HepG2 (cell line): Measurements from ENCODE around the gene MPZL3. TPM values are rescaled to one million over a fixed set of nuclear protein-coding genes. Genes with fewer than 3 reads are reported as not detected.

Experiments
- ARID4A ChIP-seq: sonication (generic); formaldehyde crosslinking; IDR thresholded peaks from 2 replicates; pipeline ENCODE4 v1.5.0; 2020; ENCODE audit warnings: mild to moderate bottlenecking, missing genetic modification reagents, borderline replicate concordance
- PAWR ChIP-seq: sonication (generic); formaldehyde crosslinking; IDR thresholded peaks from 2 replicates; pipeline ENCODE4 v1.4.0; 2020; ENCODE audit warnings: missing genetic modification reagents, mild to moderate bottlenecking, borderline replicate concordance
- PHF8 ChIP-seq: sonication (generic); formaldehyde crosslinking; IDR thresholded peaks from 2 replicates; pipeline ENCODE4 v1.5.0; 2020; ENCODE audit warnings: missing genetic modification reagents
- SIN3A ChIP-seq: IDR thresholded peaks from 2 replicates; pipeline ENCODE4 v1.6.1; 2011; ENCODE audit warnings: low read depth, mild to moderate bottlenecking, control low read depth, low read length, borderline replicate concordance
- ZFP90 ChIP-seq: sonication (generic); formaldehyde crosslinking; IDR thresholded peaks from 2 replicates; pipeline ENCODE4 v1.8.0; 2022; ENCODE audit warnings: missing genetic modification reagents, mild to moderate bottlenecking, inconsistent platforms, borderline replicate concordance
- ZHX2 ChIP-seq, 2 experiments: sonication (generic) in 1 of 2; formaldehyde crosslinking in 1 of 2; IDR thresholded peaks; 2 replicates each; pipeline versions ENCODE4 v1.6.1 to v1.9.0; 2014 to 2022; ENCODE audit warnings: antibody characterized with exemption in 1 of 2, borderline replicate concordance in 1 of 2, inconsistent platforms in 1 of 2, low read depth in 1 of 2, missing genetic modification reagents in 1 of 2
- polyA plus RNA-seq, 8 experiments: library from polyadenylated mRNA; depleted of rRNA in 3 of 8; stranded (reverse) in 7 of 8; unstranded in 1 of 8; fragments of >200 nt; fragmentation: Illumina TruSeq in 4 of 8; extraction: Trizol in 4 of 8; gene quantifications; 2 replicates each; pipeline versions ENCODE4 v1.2.1 to v1.2.3, GENCODE V29; 2011 to 2016; ENCODE audit warnings: low read depth in 4 of 8, missing spikeins in 1 of 8, mixed read lengths in 1 of 8; ENCODE audit not compliant: insufficient read depth in 1 of 8
- total RNA-seq, 5 experiments: library from RNA; depleted of rRNA; stranded (reverse); fragments of >200 nt; fragmentation: Illumina TruSeq; extraction: Trizol; gene quantifications; 2 replicates each; pipeline ENCODE4 v1.2.3, GENCODE V29; 2016; ENCODE audit warnings: low read depth in 1 of 5
- TF ChIP-seq, protein P1 (sequence below): sonication (generic); formaldehyde crosslinking; IDR thresholded peaks from 2 replicates; pipeline ENCODE4 v1.5.1; 2020; ENCODE audit warnings: mild to moderate bottlenecking, missing genetic modification reagents, moderate library complexity
- TF ChIP-seq, protein P2 (sequence below): sonication (generic); formaldehyde crosslinking; IDR thresholded peaks from 2 replicates; pipeline ENCODE4 v1.8.1; 2022; ENCODE audit warnings: low read depth, mild to moderate bottlenecking, missing genetic modification reagents

MPZL3 gene
- total and polyA plus RNA-seq, 2 of the 13 experiments (the other 11 are each of a cell fraction or from before 2014, with no cell fraction given), result 5.3 to 9.3 TPM

GRCh38 chr11:118263695-118264568, 11.8 kb upstream of the MPZL3 start, which contains the start of gene MPZL2 (continued):
- TF ChIP-seq, protein P1, sequence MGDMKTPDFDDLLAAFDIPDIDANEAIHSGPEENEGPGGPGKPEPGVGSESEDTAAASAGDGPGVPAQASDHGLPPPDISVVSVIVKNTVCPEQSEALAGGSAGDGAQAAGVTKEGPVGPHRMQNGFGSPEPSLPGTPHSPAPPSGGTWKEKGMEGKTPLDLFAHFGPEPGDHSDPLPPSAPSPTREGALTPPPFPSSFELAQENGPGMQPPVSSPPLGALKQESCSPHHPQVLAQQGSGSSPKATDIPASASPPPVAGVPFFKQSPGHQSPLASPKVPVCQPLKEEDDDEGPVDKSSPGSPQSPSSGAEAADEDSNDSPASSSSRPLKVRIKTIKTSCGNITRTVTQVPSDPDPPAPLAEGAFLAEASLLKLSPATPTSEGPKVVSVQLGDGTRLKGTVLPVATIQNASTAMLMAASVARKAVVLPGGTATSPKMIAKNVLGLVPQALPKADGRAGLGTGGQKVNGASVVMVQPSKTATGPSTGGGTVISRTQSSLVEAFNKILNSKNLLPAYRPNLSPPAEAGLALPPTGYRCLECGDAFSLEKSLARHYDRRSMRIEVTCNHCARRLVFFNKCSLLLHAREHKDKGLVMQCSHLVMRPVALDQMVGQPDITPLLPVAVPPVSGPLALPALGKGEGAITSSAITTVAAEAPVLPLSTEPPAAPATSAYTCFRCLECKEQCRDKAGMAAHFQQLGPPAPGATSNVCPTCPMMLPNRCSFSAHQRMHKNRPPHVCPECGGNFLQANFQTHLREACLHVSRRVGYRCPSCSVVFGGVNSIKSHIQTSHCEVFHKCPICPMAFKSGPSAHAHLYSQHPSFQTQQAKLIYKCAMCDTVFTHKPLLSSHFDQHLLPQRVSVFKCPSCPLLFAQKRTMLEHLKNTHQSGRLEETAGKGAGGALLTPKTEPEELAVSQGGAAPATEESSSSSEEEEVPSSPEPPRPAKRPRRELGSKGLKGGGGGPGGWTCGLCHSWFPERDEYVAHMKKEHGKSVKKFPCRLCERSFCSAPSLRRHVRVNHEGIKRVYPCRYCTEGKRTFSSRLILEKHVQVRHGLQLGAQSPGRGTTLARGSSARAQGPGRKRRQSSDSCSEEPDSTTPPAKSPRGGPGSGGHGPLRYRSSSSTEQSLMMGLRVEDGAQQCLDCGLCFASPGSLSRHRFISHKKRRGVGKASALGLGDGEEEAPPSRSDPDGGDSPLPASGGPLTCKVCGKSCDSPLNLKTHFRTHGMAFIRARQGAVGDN (CRISPR knock-in tag), result peak; percentile 86
- peak; percentile 29; the same call in 1 of the 2 replicates for TF ChIP-seq PHF8 (CRISPR knock-in tag)
- TF ChIP-seq, protein P2, sequence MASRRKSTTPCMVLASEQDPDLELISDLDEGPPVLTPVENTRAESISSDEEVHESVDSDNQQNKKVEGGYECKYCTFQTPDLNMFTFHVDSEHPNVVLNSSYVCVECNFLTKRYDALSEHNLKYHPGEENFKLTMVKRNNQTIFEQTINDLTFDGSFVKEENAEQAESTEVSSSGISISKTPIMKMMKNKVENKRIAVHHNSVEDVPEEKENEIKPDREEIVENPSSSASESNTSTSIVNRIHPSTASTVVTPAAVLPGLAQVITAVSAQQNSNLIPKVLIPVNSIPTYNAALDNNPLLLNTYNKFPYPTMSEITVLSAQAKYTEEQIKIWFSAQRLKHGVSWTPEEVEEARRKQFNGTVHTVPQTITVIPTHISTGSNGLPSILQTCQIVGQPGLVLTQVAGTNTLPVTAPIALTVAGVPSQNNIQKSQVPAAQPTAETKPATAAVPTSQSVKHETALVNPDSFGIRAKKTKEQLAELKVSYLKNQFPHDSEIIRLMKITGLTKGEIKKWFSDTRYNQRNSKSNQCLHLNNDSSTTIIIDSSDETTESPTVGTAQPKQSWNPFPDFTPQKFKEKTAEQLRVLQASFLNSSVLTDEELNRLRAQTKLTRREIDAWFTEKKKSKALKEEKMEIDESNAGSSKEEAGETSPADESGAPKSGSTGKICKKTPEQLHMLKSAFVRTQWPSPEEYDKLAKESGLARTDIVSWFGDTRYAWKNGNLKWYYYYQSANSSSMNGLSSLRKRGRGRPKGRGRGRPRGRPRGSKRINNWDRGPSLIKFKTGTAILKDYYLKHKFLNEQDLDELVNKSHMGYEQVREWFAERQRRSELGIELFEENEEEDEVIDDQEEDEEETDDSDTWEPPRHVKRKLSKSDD (CRISPR knock-in tag), result no peak
- no peak for TF ChIP-seq PAWR (CRISPR knock-in tag)
- TF ChIP-seq ARID4A (CRISPR knock-in tag), result peak; percentile 53; the same call in 1 of the 2 replicates
- peak; percentile 61; the same call in 1 of the 2 replicates for TF ChIP-seq SIN3A
- no peak for TF ChIP-seq ZFP90 (CRISPR knock-in tag)
- TF ChIP-seq ZHX2 (IDR thresholded peaks at IDR 0.05; ENCODE audit: low read depth), result no peak
- TF ChIP-seq ZHX2 (CRISPR knock-in tag; IDR thresholded peaks at IDR 0.05; ENCODE audit: borderline replicate concordance), result no peak
